SK-N-MC (cell line): Measurements from ENCODE around the gene NPTN.

ENCODE experiments used
- DNase-seq: peaks from one replicate; pipeline ENCODE4 v3.0.0-alpha.2; 2011; ENCODE audit warnings: low read depth, low spot score
- H3K27ac ChIP-seq: fragments of 200-600 bp; sonication (generic); 2 replicates; pipeline ENCODE4 v1.5.1; 2016; ENCODE audit warnings: mixed run types
- H3K36me3 ChIP-seq: fragments of 200-600 bp; sonication (generic); 2 replicates; pipeline ENCODE4 v1.6.1; 2017; ENCODE audit warnings: antibody characterized with exemption, low read length, mixed read lengths; ENCODE audit not compliant: insufficient read depth
- H3K4me3 ChIP-seq: fragments of 200-600 bp; sonication (generic); 2 replicates; pipeline ENCODE4 v1.5.1; 2016
- H3K9ac ChIP-seq: fragments of 200-600 bp; sonication (generic); 2 replicates; pipeline ENCODE4 v1.8.0; 2017; ENCODE audit warnings: mixed run types, mixed read lengths; ENCODE audit not compliant: insufficient read length
- H3K9me3 ChIP-seq: fragments of 200-600 bp; sonication (generic); 2 replicates; pipeline ENCODE4 v1.6.1; 2017; ENCODE audit warnings: low read depth, mild to moderate bottlenecking, antibody characterized with exemption, low read length, moderate library complexity, mixed read lengths
- EZH2 ChIP-seq: fragments of 200-600 bp; sonication (generic); IDR thresholded peaks from one replicate; pipeline ENCODE4 v1.6.1; 2017; ENCODE audit warnings: antibody characterized with exemption
- FOXP2 ChIP-seq: optimal IDR thresholded peaks from 2 replicates; pipeline ENCODE3; 2011; ENCODE audit warnings: mild to moderate bottlenecking, moderate library complexity; ENCODE audit not compliant: insufficient read depth; ENCODE audit errors: extremely low read length, control extremely low read depth
- POLR2AphosphoS5 ChIP-seq: IDR thresholded peaks from 2 replicates; pipeline ENCODE4 v1.6.1; 2012; ENCODE audit warnings: mild to moderate bottlenecking, low read depth, low read length, borderline replicate concordance

The NPTN gene

DNA sequence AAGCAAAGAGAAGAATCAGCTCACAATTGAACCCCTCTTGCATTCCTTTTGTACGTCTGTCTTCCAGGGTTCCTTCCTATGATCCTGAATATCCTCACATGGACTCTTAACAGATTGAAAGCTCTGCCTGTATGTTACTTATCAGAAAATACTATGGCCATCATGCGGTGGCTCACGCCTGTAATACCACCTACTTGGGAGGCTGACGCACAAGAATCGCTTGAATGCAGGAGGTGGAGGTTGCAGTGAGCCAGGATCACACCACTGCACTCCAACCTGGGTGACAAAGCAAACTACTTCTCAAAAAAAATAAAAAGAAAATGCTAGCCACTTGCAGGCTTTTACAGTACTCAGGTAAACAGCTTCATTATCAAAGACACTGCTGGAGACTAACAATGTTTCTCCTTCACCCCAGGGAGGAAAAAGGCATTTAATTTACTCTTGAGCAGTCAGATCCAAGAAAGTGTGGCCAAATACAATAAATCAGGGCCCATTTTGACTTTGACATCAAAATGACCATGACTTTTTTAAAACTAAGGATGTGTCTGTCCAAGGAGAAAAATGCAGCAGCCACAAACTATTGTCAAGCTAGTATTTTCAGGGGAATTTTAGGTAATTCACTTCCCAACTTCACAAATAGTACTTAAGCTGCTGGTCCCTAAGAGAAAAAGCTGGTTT lies 27.3 kb downstream of the NPTN start:
- no peak for DNase-seq
- Histone ChIP-seq H3K9me3 (no peaks in the 10 kb centered on the region), H3K9ac (no peak overlapping the region), H3K27ac (no peak overlapping the region), H3K4me3 (no peak overlapping the region), H3K36me3 (no peaks in the 10 kb centered on the region)
- TF ChIP-seq FOXP2, result no peak
- TF ChIP-seq EZH2, result no peak
- no peak for TF ChIP-seq POLR2AphosphoS5

GRCh38 chr15:73604477-73604876 lies 28.7 kb downstream of the NPTN start:
- Histone ChIP-seq H3K27ac (no peak overlapping the region), H3K9ac (no peak overlapping the region), H3K36me3 (no peaks in the 10 kb centered on the region), H3K4me3 (no peak overlapping the region), H3K9me3 (no peaks in the 10 kb centered on the region)
- no peak for DNase-seq
- TF ChIP-seq FOXP2, result no peak
- TF ChIP-seq POLR2AphosphoS5, result no peak
- no peak for TF ChIP-seq EZH2

GRCh38 chr15:73602992-73603391 lies 30.2 kb downstream of the NPTN start:
- Histone ChIP-seq H3K36me3 (no peaks in the 10 kb centered on the region), H3K27ac (no peak overlapping the region), H3K9ac (no peak overlapping the region), H3K9me3 (no peaks in the 10 kb centered on the region), H3K4me3 (no peak overlapping the region)
- DNase-seq, result no peak
- TF ChIP-seq FOXP2 (no peak), EZH2 (no peak), POLR2AphosphoS5 (no peak)

DNA sequence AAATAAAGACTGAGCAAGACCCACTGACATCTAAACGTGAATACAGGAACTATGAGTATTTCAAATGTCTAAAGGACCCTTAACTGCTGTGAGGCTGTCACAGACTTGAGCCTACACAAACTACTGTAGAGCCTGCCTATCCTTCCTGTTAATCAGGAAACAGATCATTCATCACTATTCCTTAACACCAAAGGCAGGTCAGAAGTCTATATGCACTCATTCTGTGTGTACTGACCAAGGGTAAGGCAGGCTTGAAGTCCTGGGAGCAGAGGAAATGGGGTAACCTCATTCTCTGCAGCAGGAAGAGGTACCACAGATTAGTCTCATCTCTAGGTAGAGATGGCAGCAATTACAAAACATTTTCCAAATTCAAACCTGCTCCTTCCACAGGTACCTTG lies 30.7 kb downstream of the NPTN start:
- H3K9ac ChIP-seq, result no peak overlapping the region
- TF ChIP-seq POLR2AphosphoS5, result no peak
- peak overlapping the region; percentile 44 for H3K4me3 ChIP-seq
- peak overlapping the region; percentile 74 for H3K27ac ChIP-seq
- H3K36me3 ChIP-seq, result no peaks in the 10 kb centered on the region
- DNase-seq, result no peak
- H3K9me3 ChIP-seq, result no peaks in the 10 kb centered on the region

DNA sequence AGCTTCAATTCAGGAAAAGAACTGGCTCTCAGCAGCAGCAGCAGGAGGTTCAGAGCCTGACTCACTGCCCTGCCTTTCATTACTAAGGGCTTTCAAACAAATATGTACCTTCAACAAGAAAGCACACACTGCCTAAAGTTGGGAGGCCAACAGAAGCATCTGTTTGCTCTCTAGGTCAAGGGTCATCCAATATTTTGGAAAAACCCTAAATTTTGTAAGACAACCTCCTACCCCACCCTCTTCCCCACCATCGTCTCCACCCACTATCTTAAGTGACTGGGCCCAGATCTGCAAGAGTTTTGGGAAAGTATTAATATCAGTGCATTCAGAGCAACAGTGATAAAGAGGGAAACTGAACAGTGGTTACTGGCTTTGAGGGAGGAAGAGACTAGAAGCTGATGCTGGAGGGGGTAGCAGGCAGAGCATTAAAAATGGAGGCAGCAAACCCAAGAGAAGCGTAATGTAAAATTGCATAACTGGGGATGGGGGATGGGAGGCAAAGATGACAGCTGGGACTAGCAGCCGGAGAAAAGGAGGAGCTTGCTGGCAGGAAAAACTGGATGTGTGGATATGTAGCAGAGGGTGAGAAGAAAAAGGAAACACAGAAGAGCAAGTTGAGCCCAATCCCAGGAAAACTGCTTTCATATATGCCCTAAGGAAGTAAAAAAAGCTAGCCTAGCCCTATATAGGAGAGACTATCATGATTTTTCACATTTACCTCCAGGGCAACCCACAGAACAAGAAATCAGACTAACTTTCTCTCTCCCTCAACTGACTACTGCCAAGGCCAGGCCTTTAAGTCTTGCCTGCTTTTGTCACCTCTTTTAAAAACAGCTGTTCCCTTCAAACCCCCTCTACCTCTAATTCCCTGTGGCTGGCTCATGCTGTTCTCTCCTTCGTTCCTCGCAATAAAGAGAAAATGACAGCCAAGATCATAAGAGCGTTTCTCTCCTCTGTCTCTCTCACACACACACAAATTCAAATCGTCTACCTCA lies 31.4 kb downstream of the NPTN start:
- Histone ChIP-seq H3K4me3 (peak overlapping the region; percentile 44), H3K36me3 (no peaks in the 10 kb centered on the region), H3K27ac (peak overlapping the region; percentile 74), H3K9ac (no peak overlapping the region), H3K9me3 (no peaks in the 10 kb centered on the region)
- peak; percentile 24 for DNase-seq
- no peak for TF ChIP-seq EZH2
- no peak for TF ChIP-seq POLR2AphosphoS5
- no peak for TF ChIP-seq FOXP2

DNA sequence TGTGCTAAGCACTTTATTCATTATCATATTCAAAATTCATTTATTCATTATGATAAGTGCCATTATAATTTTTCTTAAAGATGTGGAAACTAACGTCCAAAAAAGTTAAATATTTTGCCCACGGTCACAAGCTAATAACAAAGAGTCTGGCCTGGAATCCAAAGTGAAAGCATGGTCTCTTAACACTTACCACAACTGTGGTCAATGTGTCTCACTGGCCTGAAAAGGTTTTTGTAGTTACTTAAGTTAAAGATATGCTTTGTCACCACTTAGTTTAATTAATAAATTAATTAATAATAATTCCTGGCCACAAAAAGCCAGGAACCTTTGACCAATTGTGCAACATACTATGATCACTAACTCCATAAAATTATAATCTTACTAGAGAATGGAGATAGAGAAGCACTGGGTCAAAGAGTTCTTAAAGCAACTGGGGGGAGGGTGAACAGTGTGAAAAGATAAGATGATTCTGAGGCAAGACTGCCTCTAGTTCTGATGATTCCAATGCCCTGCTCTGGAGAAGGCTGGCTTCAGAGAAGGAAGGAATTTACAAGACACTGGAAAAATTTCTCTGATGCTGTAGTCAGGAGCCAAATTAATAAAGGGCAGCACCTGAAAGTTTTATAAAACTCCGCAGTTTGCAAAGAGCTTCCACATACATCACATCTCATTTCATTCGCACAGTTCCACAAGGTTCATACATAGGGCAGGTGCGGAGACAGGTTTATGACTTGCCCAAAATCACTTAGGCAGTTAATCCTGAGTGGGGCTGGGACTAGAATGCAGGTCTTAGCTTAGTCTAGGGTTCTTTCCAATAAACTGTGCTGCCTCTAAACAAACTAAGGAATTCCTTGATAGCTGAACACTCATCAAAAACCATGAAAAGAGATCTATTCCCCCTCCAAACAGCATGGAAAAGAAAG lies 32.5 kb downstream of the NPTN start:
- Histone ChIP-seq H3K9ac (no peak overlapping the region), H3K4me3 (no peak overlapping the region; the same call in 1 of the 2 replicates), H3K9me3 (no peaks in the 10 kb centered on the region), H3K36me3 (no peaks in the 10 kb centered on the region), H3K27ac (peak overlapping the region; percentile 74; the same call in 1 of the 2 replicates)
- no peak for TF ChIP-seq POLR2AphosphoS5
- no peak for TF ChIP-seq EZH2
- no peak for TF ChIP-seq FOXP2
- DNase-seq, result no peak

- DNase-seq, result no peak
- Histone ChIP-seq H3K4me3 (no peak overlapping the region), H3K9me3 (no peaks in the 10 kb centered on the region), H3K9ac (no peak overlapping the region), H3K36me3 (no peaks in the 10 kb centered on the region), H3K27ac (no peak overlapping the region)
- TF ChIP-seq POLR2AphosphoS5 (no peak), EZH2 (no peak), FOXP2 (no peak)
Observed at GRCh38 chr15:73599934-73600333, 33.3 kb downstream of the NPTN start.
